Mesendoderm (in vitro differentiated cells): ENCODE measurements around the gene COL6A3.
"Not testable (repeated sequence)": the region's sequence is repeated elsewhere in the genome, so short reads cannot be mapped to it uniquely, and the experiment has no call there.

Source experiments
- DNase-seq: peaks from one replicate; pipeline ENCODE4 v3.0.0; 2013
- H2AK5ac ChIP-seq: 2 replicates; pipeline ENCODE4 v1.6.1; 2013; ENCODE audit warnings: low read length, inconsistent platforms
- H2BK120ac ChIP-seq: 2 replicates; pipeline ENCODE4 v1.6.1; 2013; ENCODE audit warnings: low read depth, mild to moderate bottlenecking, low read length, moderate library complexity, mixed read lengths
- H2BK15ac ChIP-seq: replicated peaks from 2 replicates; pipeline ENCODE4 v1.6.1; 2013; ENCODE audit warnings: low read depth, mild to moderate bottlenecking, moderate library complexity
- H2BK5ac ChIP-seq: 2 replicates; pipeline ENCODE4 v1.6.1; 2013; ENCODE audit warnings: low read length, inconsistent platforms
- H3K18ac ChIP-seq: 2 replicates; pipeline ENCODE4 v1.6.1; 2013; ENCODE audit warnings: mild to moderate bottlenecking, low read length, mixed read lengths
- H3K23ac ChIP-seq: one replicate; pipeline ENCODE4 v1.6.1; 2013; ENCODE audit warnings: low read length
- H3K27ac ChIP-seq: 2 replicates; pipeline ENCODE4 v1.5.1; 2013; ENCODE audit warnings: low read depth, mild to moderate bottlenecking, inconsistent platforms, low read length, moderate library complexity
- H3K27me3 ChIP-seq: 2 replicates; pipeline ENCODE4 v1.6.1; 2013; ENCODE audit warnings: low read length, control low read depth, mild to moderate bottlenecking, inconsistent platforms; ENCODE audit not compliant: insufficient read depth, poor library complexity
- H3K36me3 ChIP-seq: 2 replicates; pipeline ENCODE4 v1.6.1; 2013; ENCODE audit warnings: low read length, inconsistent platforms; ENCODE audit not compliant: control insufficient read depth, insufficient read depth
- H3K4ac ChIP-seq: one replicate; pipeline ENCODE4 v1.6.1; 2013; ENCODE audit warnings: low read depth, mild to moderate bottlenecking, low read length, moderate library complexity
- H3K4me1 ChIP-seq: 2 replicates; pipeline ENCODE4 v1.6.1; 2013; ENCODE audit warnings: low read depth, low read length, inconsistent platforms; ENCODE audit not compliant: control insufficient read depth
- H3K4me2 ChIP-seq: 2 replicates; pipeline ENCODE4 v1.6.1; 2013; ENCODE audit warnings: low read length
- H3K4me3 ChIP-seq: 2 replicates; pipeline ENCODE4 v1.5.1; 2013; ENCODE audit warnings: mild to moderate bottlenecking, low read length
- H3K56ac ChIP-seq: one replicate; pipeline ENCODE4 v1.6.1; 2013; ENCODE audit warnings: low read length
- H3K79me1 ChIP-seq: 2 replicates; pipeline ENCODE4 v1.6.1; 2013; ENCODE audit warnings: low read length, inconsistent platforms
- H3K79me2 ChIP-seq: 2 replicates; pipeline ENCODE4 v1.6.1; 2013; ENCODE audit warnings: mild to moderate bottlenecking, low read length; ENCODE audit not compliant: control insufficient read depth, insufficient read depth
- H3K9ac ChIP-seq: 2 replicates; pipeline ENCODE4 v1.6.1; 2013; ENCODE audit warnings: low read length, inconsistent platforms
- H4K5ac ChIP-seq: one replicate; pipeline ENCODE4 v1.6.1; 2013; ENCODE audit warnings: low read length
- H4K8ac ChIP-seq: one replicate; pipeline ENCODE4 v1.6.1; 2013; ENCODE audit warnings: low read depth, mild to moderate bottlenecking, control low read depth, low read length, moderate library complexity
- WGBS: extraction: QIAGEN DNeasy Blood & Tissue Kit; methylation state at CpG from one replicate; pipeline ENCODE4 v1.1.7; 2013; ENCODE audit warnings: low lambda C conversion rate, missing lambda C conversion rate; ENCODE audit not compliant: insufficient coverage; ENCODE audit errors: extremely low coverage; 5-methylcytosine and 5-hydroxymethylcytosine counted together

COL6A3 gene

GRCh38 chr2:237411092-237411601 lies 2.8 kb downstream of the COL6A3 start:
- Histone ChIP-seq H3K27ac (no peak overlapping the region), H3K4me3 (no peak overlapping the region), H3K4ac (no peak overlapping the region), H3K36me3 (no peaks in the 10 kb centered on the region), H3K4me2 (no peak overlapping the region), H4K8ac (no peak overlapping the region), H3K79me2 (no peaks in the 10 kb centered on the region), H3K56ac (no peak overlapping the region), H4K5ac (no peak overlapping the region), H2BK15ac (no peak overlapping the region), H3K4me1 (no peaks in the 10 kb centered on the region), H2BK120ac (no peak overlapping the region), H3K23ac (no peak overlapping the region), H2BK5ac (no peak overlapping the region), H3K18ac (no peak overlapping the region), H3K79me1 (no peaks in the 10 kb centered on the region), H2AK5ac (no peak overlapping the region), H3K27me3 (no peaks in the 10 kb centered on the region), H3K9ac (no peak overlapping the region)
- WGBS = no CpG with 5 or more reads among the region's 12 CpGs
- no peak for DNase-seq

GRCh38 chr2:237409263-237409662 lies 4.7 kb downstream of the COL6A3 start:
- H3K79me2 ChIP-seq, H3K23ac ChIP-seq, H3K4me3 ChIP-seq, H3K56ac ChIP-seq, H3K4ac ChIP-seq, H3K36me3 ChIP-seq, H3K9ac ChIP-seq, H3K27ac ChIP-seq, H3K4me2 ChIP-seq, H3K4me1 ChIP-seq, H4K8ac ChIP-seq, H3K27me3 ChIP-seq, H2BK15ac ChIP-seq, H3K79me1 ChIP-seq, H4K5ac ChIP-seq, H2BK5ac ChIP-seq, H2BK120ac ChIP-seq, DNase-seq, H2AK5ac ChIP-seq, H3K18ac ChIP-seq: not testable (repeated sequence)
- no CpG with 5 or more reads among the region's 2 CpGs for WGBS

- no CpG with 5 or more reads among the region's 8 CpGs for WGBS
- H3K4ac ChIP-seq = no peak overlapping the region
- no peak overlapping the region for H3K56ac ChIP-seq
- no peaks in the 10 kb centered on the region for H3K4me1 ChIP-seq
- no peak overlapping the region for H2BK120ac ChIP-seq
- no peak overlapping the region for H2AK5ac ChIP-seq
- no peak overlapping the region for H3K4me2 ChIP-seq
- H3K36me3 ChIP-seq = no peaks in the 10 kb centered on the region
- H2BK5ac ChIP-seq = no peak overlapping the region
- no peak overlapping the region for H4K5ac ChIP-seq
- DNase-seq = no peak
- H3K79me2 ChIP-seq = no peaks in the 10 kb centered on the region
- no peak overlapping the region for H3K27ac ChIP-seq
- no peak overlapping the region for H3K23ac ChIP-seq
- no peaks in the 10 kb centered on the region for H3K27me3 ChIP-seq
- H3K9ac ChIP-seq = no peak overlapping the region
- no peak overlapping the region for H4K8ac ChIP-seq
- H3K79me1 ChIP-seq = no peaks in the 10 kb centered on the region
- no peak overlapping the region for H2BK15ac ChIP-seq
- H3K18ac ChIP-seq = no peak overlapping the region
- H3K4me3 ChIP-seq = no peak overlapping the region
These were observed 5.5 kb downstream of the COL6A3 start for GRCh38 chr2:237408335-237409000.

GRCh38 chr2:237407700-237408099 lies 6.3 kb downstream of the COL6A3 start:
- no peak overlapping the region for H3K4me3 ChIP-seq
- no CpG with 5 or more reads among the region's 4 CpGs for WGBS
- no peaks in the 10 kb centered on the region for H3K79me1 ChIP-seq
- H2AK5ac ChIP-seq = no peak overlapping the region
- DNase-seq = no peak
- H4K5ac ChIP-seq = no peak overlapping the region
- no peaks in the 10 kb centered on the region for H3K4me1 ChIP-seq
- H4K8ac ChIP-seq = no peak overlapping the region
- H3K18ac ChIP-seq = no peak overlapping the region
- H3K36me3 ChIP-seq = no peaks in the 10 kb centered on the region
- no peak overlapping the region for H2BK5ac ChIP-seq
- H3K4me2 ChIP-seq = no peak overlapping the region
- H2BK15ac ChIP-seq = no peak overlapping the region
- no peaks in the 10 kb centered on the region for H3K79me2 ChIP-seq
- no peak overlapping the region for H3K56ac ChIP-seq
- no peak overlapping the region for H2BK120ac ChIP-seq
- H3K27me3 ChIP-seq = no peaks in the 10 kb centered on the region
- no peak overlapping the region for H3K4ac ChIP-seq
- no peak overlapping the region for H3K27ac ChIP-seq
- H3K23ac ChIP-seq = no peak overlapping the region
- no peak overlapping the region for H3K9ac ChIP-seq

GRCh38 chr2:237406371-237406895 lies 7.5 kb downstream of the COL6A3 start:
- no peak for DNase-seq
- Histone ChIP-seq H4K8ac (no peak overlapping the region), H3K56ac (no peak overlapping the region), H2BK15ac (no peak overlapping the region), H3K4me1 (no peaks in the 10 kb centered on the region), H2AK5ac (no peak overlapping the region), H3K79me1 (no peaks in the 10 kb centered on the region), H2BK120ac (no peak overlapping the region), H2BK5ac (no peak overlapping the region), H3K4me2 (no peak overlapping the region), H4K5ac (no peak overlapping the region), H3K9ac (no peak overlapping the region), H3K27me3 (no peaks in the 10 kb centered on the region), H3K79me2 (no peaks in the 10 kb centered on the region), H3K4ac (no peak overlapping the region), H3K18ac (no peak overlapping the region), H3K4me3 (no peak overlapping the region), H3K23ac (no peak overlapping the region), H3K27ac (no peak overlapping the region), H3K36me3 (no peaks in the 10 kb centered on the region)
- WGBS = no CpG with 5 or more reads among the region's 5 CpGs

- WGBS = no CpG with 5 or more reads among the region's 2 CpGs
- no peak overlapping the region for H3K4ac ChIP-seq
- no peak overlapping the region for H3K27ac ChIP-seq
- DNase-seq = no peak
- no peak overlapping the region for H3K18ac ChIP-seq
- H3K36me3 ChIP-seq = no peaks in the 10 kb centered on the region
- no peak overlapping the region for H4K5ac ChIP-seq
- no peak overlapping the region for H2BK5ac ChIP-seq
- H4K8ac ChIP-seq = no peak overlapping the region
- H3K56ac ChIP-seq = no peak overlapping the region
- H3K4me1 ChIP-seq = no peaks in the 10 kb centered on the region
- H3K79me1 ChIP-seq = no peaks in the 10 kb centered on the region
- no peak overlapping the region for H2BK15ac ChIP-seq
- no peaks in the 10 kb centered on the region for H3K27me3 ChIP-seq
- H3K9ac ChIP-seq = no peak overlapping the region
- H2BK120ac ChIP-seq = no peak overlapping the region
- no peak overlapping the region for H3K23ac ChIP-seq
- H3K4me2 ChIP-seq = no peak overlapping the region
- H2AK5ac ChIP-seq = no peak overlapping the region
- H3K4me3 ChIP-seq = no peak overlapping the region
- no peaks in the 10 kb centered on the region for H3K79me2 ChIP-seq
These were observed 8.4 kb downstream of the COL6A3 start for GRCh38 chr2:237405605-237406004.
